BLaER1 treated with 17β-estradiol and CSF1 and Interleukin-3, amounts not matched to agents 10 nM and 100 nM (cell line): Measurements from ENCODE around the gene DENND5B.
A peak's percentile ranks its signal among the peaks of the same experiment; 100 is the strongest.
"Not testable (repeated sequence)": the region's sequence is repeated elsewhere in the genome, so short reads cannot be mapped to it uniquely, and the experiment has no call there.

Experiments used
- H3K27ac ChIP-seq, 11 experiments: shearing (Covaris generic); formaldehyde crosslinking; 2 replicates each; pipeline ENCODE4 v1.8.1; 2022
- H3K27me3 ChIP-seq, 11 experiments: shearing (Covaris generic); formaldehyde crosslinking; 2 replicates each; pipeline ENCODE4 v1.8.1; 2022
- H3K36me3 ChIP-seq, 11 experiments: shearing (Covaris generic); formaldehyde crosslinking; 2 replicates each; pipeline ENCODE4 v1.8.1; 2022
- H3K4me1 ChIP-seq, 10 experiments: shearing (Covaris generic); formaldehyde crosslinking; 2 replicates each; pipeline ENCODE4 v1.8.1; 2022
- H3K4me2 ChIP-seq, 11 experiments: shearing (Covaris generic); formaldehyde crosslinking; 2 replicates each; pipeline ENCODE4 v1.8.1; 2022
- H3K4me3 ChIP-seq, 10 experiments: shearing (Covaris generic); formaldehyde crosslinking; 2 replicates each; pipeline ENCODE4 v1.8.1; 2022
- H3K9ac ChIP-seq, 11 experiments: shearing (Covaris generic); formaldehyde crosslinking; 2 replicates each; pipeline ENCODE4 v1.8.1; 2022
- H3K9me3 ChIP-seq, 11 experiments: shearing (Covaris generic); formaldehyde crosslinking; replicated peaks in 1 of 11; 2 replicates each; pipeline ENCODE4 v1.8.1; 2022
- H4K20me1 ChIP-seq, 11 experiments: shearing (Covaris generic); formaldehyde crosslinking; 2 replicates each; pipeline ENCODE4 v1.8.1; 2022
- Cebpa-rat ChIP-seq, 11 experiments: shearing (Covaris generic); IDR thresholded peaks; 2 replicates each; pipeline ENCODE4 v1.8.1; 2022

Gene DENND5B

GRCh38 chr12:31407562-31407961 is 183.4 kb downstream of the DENND5B start:
- no peak overlapping the region for H3K27ac ChIP-seq
- TF ChIP-seq Cebpa-rat (IDR thresholded peaks at IDR 0.05) = no peak
- no peak overlapping the region for H3K4me3 ChIP-seq
- H3K4me2 ChIP-seq = no peak overlapping the region
- no peaks in the 10 kb centered on the region for H3K9me3 ChIP-seq
- H3K4me1 ChIP-seq = peaks cover 11 to 19% (median 13%) of the 10 kb centered on the region in 10 experiments; a peak in 19 of 20 replicates
- H3K36me3 ChIP-seq = no peaks in the 10 kb centered on the region
- H4K20me1 ChIP-seq = no peaks in the 10 kb centered on the region
- H3K9ac ChIP-seq = no peak overlapping the region
- H3K27me3 ChIP-seq = no peaks in the 10 kb centered on the region

- no peak overlapping the region for H3K27ac ChIP-seq
- no peaks in the 10 kb centered on the region for H3K9me3 ChIP-seq
- peaks cover 11 to 19% (median 13%) of the 10 kb centered on the region in 10 experiments; a peak in 19 of 20 replicates for H3K4me1 ChIP-seq
- H3K36me3 ChIP-seq = no peaks in the 10 kb centered on the region
- H4K20me1 ChIP-seq = no peaks in the 10 kb centered on the region
- no peak overlapping the region for H3K9ac ChIP-seq
- no peak for TF ChIP-seq Cebpa-rat (IDR thresholded peaks at IDR 0.05)
- H3K27me3 ChIP-seq = no peaks in the 10 kb centered on the region
- no peak overlapping the region for H3K4me3 ChIP-seq
- H3K4me2 ChIP-seq = peak overlapping the region; percentile 18 to 60 (median 32); a peak in 18 of 22 replicates
These were observed 184.6 kb downstream of the DENND5B start for GRCh38 chr12:31406345-31406744.

GRCh38 chr12:31405021-31405420 is 185.9 kb downstream of the DENND5B start:
- H3K4me2 ChIP-seq = no peak overlapping the region
- no peaks in the 10 kb centered on the region for H3K36me3 ChIP-seq
- no peaks in the 10 kb centered on the region for H4K20me1 ChIP-seq
- no peaks in the 10 kb centered on the region for H3K9me3 ChIP-seq
- TF ChIP-seq Cebpa-rat (IDR thresholded peaks at IDR 0.05) = no peak
- no peak overlapping the region for H3K27ac ChIP-seq
- H3K9ac ChIP-seq = no peak overlapping the region
- H3K4me3 ChIP-seq = no peak overlapping the region
- H3K4me1 ChIP-seq = peaks cover 11 to 19% (median 13%) of the 10 kb centered on the region in 10 experiments; a peak in 19 of 20 replicates
- no peaks in the 10 kb centered on the region for H3K27me3 ChIP-seq

GRCh38 chr12:31403099-31403607 is 187.8 kb downstream of the DENND5B start:
- H3K27ac ChIP-seq, H3K4me3 ChIP-seq: not testable (repeated sequence)
- peak overlapping the region in 2 of 11 experiments; percentile 42 to 57; a peak in 4 of 22 replicates for H3K4me2 ChIP-seq

GRCh38 chr12:31393004-31393550 is 197.9 kb downstream of the DENND5B start:
- no peaks in the 10 kb centered on the region for H3K4me1 ChIP-seq
- peaks cover 0 to 6% (median 0%) of the 10 kb centered on the region in 11 experiments; a peak in 8 of 22 replicates for H3K36me3 ChIP-seq
- H3K4me3 ChIP-seq = no peak overlapping the region
- no peaks in the 10 kb centered on the region for H3K27me3 ChIP-seq
- H3K4me2 ChIP-seq = no peak overlapping the region
- no peak for TF ChIP-seq Cebpa-rat (IDR thresholded peaks at IDR 0.05)
- no peaks in the 10 kb centered on the region for H4K20me1 ChIP-seq
- no peak overlapping the region for H3K9ac ChIP-seq
- H3K9me3 ChIP-seq = no peaks in the 10 kb centered on the region
- H3K27ac ChIP-seq = no peak overlapping the region

More at GRCh38 chr12:31403099-31403607, 187.8 kb downstream of the DENND5B start:
- H3K36me3 ChIP-seq, H3K27me3 ChIP-seq, H3K9ac ChIP-seq, H3K9me3 ChIP-seq, H4K20me1 ChIP-seq: not testable (repeated sequence)
- H3K4me1 ChIP-seq = peaks cover 11 to 19% (median 13%) of the 10 kb centered on the region in 10 experiments; a peak in 19 of 20 replicates

- Histone ChIP-seq H3K4me2 (no peak overlapping the region), H4K20me1 (no peaks in the 10 kb centered on the region), H3K9ac (no peak overlapping the region), H3K36me3 (peaks cover 0 to 14% (median 8%) of the 10 kb centered on the region in 11 experiments; a peak in 11 of 22 replicates), H3K27me3 (no peaks in the 10 kb centered on the region), H3K4me1 (no peaks in the 10 kb centered on the region), H3K4me3 (no peak overlapping the region), H3K27ac (no peak overlapping the region), H3K9me3 (no peaks in the 10 kb centered on the region)
- TF ChIP-seq Cebpa-rat (IDR thresholded peaks at IDR 0.05) = no peak
These were observed 199.9 kb downstream of the DENND5B start for GRCh38 chr12:31390991-31391390.

- Histone ChIP-seq H3K27ac (no peak overlapping the region), H3K27me3 (no peaks in the 10 kb centered on the region), H3K9me3 (no peaks in the 10 kb centered on the region), H3K4me2 (no peak overlapping the region), H3K9ac (no peak overlapping the region), H3K36me3 (peaks cover 0 to 15% (median 9%) of the 10 kb centered on the region in 11 experiments; a peak in 12 of 22 replicates), H3K4me1 (no peaks in the 10 kb centered on the region), H3K4me3 (no peak overlapping the region), H4K20me1 (no peaks in the 10 kb centered on the region)
- TF ChIP-seq Cebpa-rat (IDR thresholded peaks at IDR 0.05) = no peak
These were observed 202.2 kb downstream of the DENND5B start for GRCh38 chr12:31388713-31389112.

GRCh38 chr12:31387466-31387865 is 203.5 kb downstream of the DENND5B start:
- no peak overlapping the region for H3K4me2 ChIP-seq
- no peaks in the 10 kb centered on the region for H3K4me1 ChIP-seq
- no peak overlapping the region for H3K9ac ChIP-seq
- H4K20me1 ChIP-seq = no peaks in the 10 kb centered on the region
- TF ChIP-seq Cebpa-rat (IDR thresholded peaks at IDR 0.05) = no peak
- no peak overlapping the region for H3K4me3 ChIP-seq
- peaks cover 0 to 15% (median 9%) of the 10 kb centered on the region in 11 experiments; a peak in 12 of 22 replicates for H3K36me3 ChIP-seq
- H3K27ac ChIP-seq = no peak overlapping the region
- H3K27me3 ChIP-seq = no peaks in the 10 kb centered on the region
- H3K9me3 ChIP-seq = no peaks in the 10 kb centered on the region

GRCh38 chr12:31387011-31387410 is 203.9 kb downstream of the DENND5B start:
- TF ChIP-seq Cebpa-rat (IDR thresholded peaks at IDR 0.05) = no peak
- Histone ChIP-seq H3K4me3 (no peak overlapping the region), H3K9ac (no peak overlapping the region), H3K9me3 (no peaks in the 10 kb centered on the region), H3K27ac (no peak overlapping the region), H3K27me3 (no peaks in the 10 kb centered on the region), H4K20me1 (no peaks in the 10 kb centered on the region), H3K4me1 (no peaks in the 10 kb centered on the region), H3K4me2 (no peak overlapping the region), H3K36me3 (peaks cover 0 to 15% (median 9%) of the 10 kb centered on the region in 11 experiments; a peak in 12 of 22 replicates)

- Histone ChIP-seq H3K27ac (no peak overlapping the region), H3K27me3 (no peaks in the 10 kb centered on the region), H3K9me3 (no peaks in the 10 kb centered on the region), H3K36me3 (peaks cover 0 to 15% (median 9%) of the 10 kb centered on the region in 11 experiments; a peak in 12 of 22 replicates), H3K4me3 (no peak overlapping the region), H3K9ac (no peak overlapping the region), H3K4me1 (no peaks in the 10 kb centered on the region), H4K20me1 (no peaks in the 10 kb centered on the region), H3K4me2 (no peak overlapping the region)
- no peak for TF ChIP-seq Cebpa-rat (IDR thresholded peaks at IDR 0.05)
These were observed 204.6 kb downstream of the DENND5B start for GRCh38 chr12:31386364-31386777.

- H4K20me1 ChIP-seq, H3K27me3 ChIP-seq, H3K36me3 ChIP-seq, H3K9me3 ChIP-seq, H3K4me3 ChIP-seq, H3K4me1 ChIP-seq, H3K9ac ChIP-seq, H3K4me2 ChIP-seq, H3K27ac ChIP-seq: not testable (repeated sequence)
These were observed 213.7 kb downstream of the DENND5B start for GRCh38 chr12:31377210-31377609.

GRCh38 chr12:31375422-31375821 is 215.5 kb downstream of the DENND5B start:
- H3K4me2 ChIP-seq, H3K4me1 ChIP-seq, H3K9ac ChIP-seq, H3K27me3 ChIP-seq, H3K27ac ChIP-seq, H3K9me3 ChIP-seq, H3K36me3 ChIP-seq, H4K20me1 ChIP-seq, H3K4me3 ChIP-seq: not testable (repeated sequence)
